Measurements from ENCODE around the gene TRIM44.

The TRIM44 gene, protein sequence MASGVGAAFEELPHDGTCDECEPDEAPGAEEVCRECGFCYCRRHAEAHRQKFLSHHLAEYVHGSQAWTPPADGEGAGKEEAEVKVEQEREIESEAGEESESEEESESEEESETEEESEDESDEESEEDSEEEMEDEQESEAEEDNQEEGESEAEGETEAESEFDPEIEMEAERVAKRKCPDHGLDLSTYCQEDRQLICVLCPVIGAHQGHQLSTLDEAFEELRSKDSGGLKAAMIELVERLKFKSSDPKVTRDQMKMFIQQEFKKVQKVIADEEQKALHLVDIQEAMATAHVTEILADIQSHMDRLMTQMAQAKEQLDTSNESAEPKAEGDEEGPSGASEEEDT

DNA sequence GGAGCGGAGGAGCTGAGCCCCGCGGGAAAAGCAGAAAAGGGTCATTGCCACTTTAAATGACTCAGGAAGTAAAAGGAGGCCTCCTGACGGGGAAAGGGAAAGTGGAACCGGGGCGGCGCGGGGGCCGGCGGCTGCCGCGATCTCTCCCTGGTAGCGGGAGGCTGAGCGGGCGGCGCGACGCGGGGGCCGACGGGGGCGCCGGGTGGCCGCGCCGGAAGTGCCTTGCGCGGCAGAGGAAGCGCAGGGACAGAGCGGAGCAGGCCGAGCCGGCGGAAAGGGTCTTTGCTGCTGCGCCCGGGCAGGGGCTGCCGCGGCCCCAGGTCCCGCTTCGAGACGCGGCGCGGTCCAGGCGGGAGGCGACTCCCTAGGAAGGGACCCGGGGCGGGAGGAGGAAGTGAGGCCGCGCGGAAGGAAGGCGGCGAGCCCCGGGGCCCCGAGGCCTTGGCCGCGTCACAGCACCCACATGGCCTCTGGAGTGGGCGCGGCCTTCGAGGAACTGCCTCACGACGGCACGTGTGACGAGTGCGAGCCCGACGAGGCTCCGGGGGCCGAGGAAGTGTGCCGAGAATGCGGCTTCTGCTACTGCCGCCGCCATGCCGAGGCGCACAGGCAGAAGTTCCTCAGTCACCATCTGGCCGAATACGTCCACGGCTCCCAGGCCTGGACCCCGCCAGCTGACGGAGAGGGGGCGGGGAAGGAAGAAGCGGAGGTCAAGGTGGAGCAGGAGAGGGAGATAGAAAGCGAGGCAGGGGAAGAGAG is at the start of gene TRIM44:
TRIM44 (plus strand) TSS at position 127 of the 759 bp plus-strand sequence; CDS start at position 464, 337 bp downstream.
- in situ Hi-C loops (cut with MboI; ENCODE audit: low sequenced_read_pairs), result no loop called here

GRCh38 chr11:35614939-35615569 is 47.5 kb upstream of the TRIM44 start:
- in situ Hi-C loops (cut with MboI; ENCODE audit: low sequenced_read_pairs), result loop anchor here (25.0 kb wide), 2 partner anchors 422 to 872 kb away; no protein-coding TSS in a partner anchor

- in situ Hi-C loops (cut with MboI; ENCODE audit: low sequenced_read_pairs), result loop anchor here (25.0 kb wide), 2 partner anchors 421 to 871 kb away; no protein-coding TSS in a partner anchor
These were observed 46.4 kb upstream of the TRIM44 start for GRCh38 chr11:35615921-35616900.

DNA sequence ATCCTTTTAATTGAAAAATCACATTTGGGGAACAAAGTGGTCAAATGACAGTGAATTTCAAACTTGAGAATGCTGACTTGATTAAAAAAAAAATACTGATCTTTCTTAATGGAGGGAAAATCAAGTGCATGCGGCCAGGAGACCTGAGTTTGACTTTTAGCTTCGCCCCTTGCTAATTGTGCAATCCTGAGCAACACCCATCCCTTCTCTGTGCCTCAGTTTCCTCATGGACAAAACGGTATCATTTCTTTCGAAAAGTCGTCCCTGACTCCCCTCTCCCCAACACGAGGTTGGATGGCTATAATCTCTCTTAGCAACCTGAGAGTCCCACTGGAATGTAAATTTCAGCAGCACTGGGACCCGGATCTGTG is 45.3 kb upstream of the TRIM44 start:
- in situ Hi-C loops (cut with MboI; ENCODE audit: low sequenced_read_pairs), result loop anchor here (25.0 kb wide), 2 partner anchors 420 to 870 kb away; no protein-coding TSS in a partner anchor

GRCh38 chr11:35617687-35618496 is 44.7 kb upstream of the TRIM44 start, which contains the start of gene FJX1:
FJX1 (plus strand) TSS chr11:35618460; CDS start chr11:35618637, 177 bp downstream.
- in situ Hi-C loops (cut with MboI; ENCODE audit: low sequenced_read_pairs), result loop anchor here (25.0 kb wide), 2 partner anchors 419 to 869 kb away; no protein-coding TSS in a partner anchor

DNA sequence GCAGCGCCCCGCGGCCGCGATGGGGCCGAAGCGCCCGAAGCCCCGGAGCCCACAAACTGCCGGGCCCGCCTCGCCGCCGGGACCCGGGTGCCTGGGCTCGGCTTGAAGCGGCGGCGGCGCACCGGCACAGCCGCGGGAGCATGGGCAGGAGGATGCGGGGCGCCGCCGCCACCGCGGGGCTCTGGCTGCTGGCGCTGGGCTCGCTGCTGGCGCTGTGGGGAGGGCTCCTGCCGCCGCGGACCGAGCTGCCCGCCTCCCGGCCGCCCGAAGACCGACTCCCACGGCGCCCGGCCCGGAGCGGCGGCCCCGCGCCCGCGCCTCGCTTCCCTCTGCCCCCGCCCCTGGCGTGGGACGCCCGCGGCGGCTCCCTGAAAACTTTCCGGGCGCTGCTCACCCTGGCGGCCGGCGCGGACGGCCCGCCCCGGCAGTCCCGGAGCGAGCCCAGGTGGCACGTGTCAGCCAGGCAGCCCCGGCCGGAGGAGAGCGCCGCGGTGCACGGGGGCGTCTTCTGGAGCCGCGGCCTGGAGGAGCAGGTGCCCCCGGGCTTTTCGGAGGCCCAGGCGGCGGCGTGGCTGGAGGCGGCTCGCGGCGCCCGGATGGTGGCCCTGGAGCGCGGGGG is 44.0 kb upstream of the TRIM44 start:
- in situ Hi-C loops (cut with MboI; ENCODE audit: low sequenced_read_pairs), result loop anchor here (25.0 kb wide), 2 partner anchors 419 to 869 kb away; no protein-coding TSS in a partner anchor

GRCh38 chr11:35619116-35619854 is 43.3 kb upstream of the TRIM44 start:
- in situ Hi-C loops (cut with MboI; ENCODE audit: low sequenced_read_pairs), result loop anchor here (25.0 kb wide), 2 partner anchors 418 to 868 kb away; no protein-coding TSS in a partner anchor

DNA sequence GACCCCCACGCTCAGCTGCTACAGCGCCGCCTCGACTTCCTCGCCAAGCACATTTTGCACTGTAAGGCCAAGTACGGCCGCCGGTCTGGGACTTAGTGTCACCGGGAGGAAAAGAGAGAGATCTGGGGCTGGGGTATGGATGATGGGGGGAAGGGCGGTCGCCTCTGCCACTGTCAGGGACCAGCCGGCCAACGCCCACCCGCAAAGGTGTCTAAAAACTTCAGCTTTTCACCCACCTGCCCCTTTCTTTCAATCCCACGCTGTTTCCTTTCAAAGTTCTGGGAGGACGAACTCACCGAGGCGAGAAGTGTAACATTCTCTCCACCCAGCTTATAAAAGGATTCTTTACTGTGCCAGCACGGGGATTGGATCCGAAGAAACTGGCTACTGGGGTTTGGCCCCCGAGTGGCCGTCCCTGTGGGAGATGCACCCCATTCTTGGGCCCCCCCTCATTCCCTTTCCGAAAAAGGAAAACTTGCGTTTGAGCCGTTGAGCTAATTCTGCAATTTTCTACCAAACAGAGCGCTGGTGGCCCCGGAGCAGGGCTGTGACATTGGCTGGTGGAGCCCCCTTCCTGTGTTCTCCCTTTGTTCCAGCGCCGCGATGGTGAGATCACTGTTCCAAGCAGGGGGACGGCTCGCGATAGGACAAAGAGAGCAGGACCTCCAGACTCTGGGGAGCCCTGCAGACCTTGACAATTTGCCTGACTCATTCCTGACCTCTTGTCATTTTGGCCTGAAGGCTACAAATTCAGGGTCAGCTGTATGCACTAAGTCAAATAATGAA is 42.5 kb upstream of the TRIM44 start:
- in situ Hi-C loops (cut with MboI; ENCODE audit: low sequenced_read_pairs), result loop anchor here (25.0 kb wide), 2 partner anchors 417 to 867 kb away; no protein-coding TSS in a partner anchor

- in situ Hi-C loops (cut with MboI; ENCODE audit: low sequenced_read_pairs), result loop anchor here (25.0 kb wide), 2 partner anchors 417 to 867 kb away; no protein-coding TSS in a partner anchor
These were observed 41.8 kb upstream of the TRIM44 start for GRCh38 chr11:35620795-35621194.

- in situ Hi-C loops (cut with MboI; ENCODE audit: low sequenced_read_pairs), result loop anchor here (25.0 kb wide), 2 partner anchors 416 to 866 kb away; no protein-coding TSS in a partner anchor
These were observed 41.0 kb upstream of the TRIM44 start for GRCh38 chr11:35621620-35622019.

GRCh38 chr11:35622070-35622469 is 40.5 kb upstream of the TRIM44 start:
- in situ Hi-C loops (cut with MboI; ENCODE audit: low sequenced_read_pairs), result loop anchor here (25.0 kb wide), 2 partner anchors 415 to 865 kb away; no protein-coding TSS in a partner anchor

DNA sequence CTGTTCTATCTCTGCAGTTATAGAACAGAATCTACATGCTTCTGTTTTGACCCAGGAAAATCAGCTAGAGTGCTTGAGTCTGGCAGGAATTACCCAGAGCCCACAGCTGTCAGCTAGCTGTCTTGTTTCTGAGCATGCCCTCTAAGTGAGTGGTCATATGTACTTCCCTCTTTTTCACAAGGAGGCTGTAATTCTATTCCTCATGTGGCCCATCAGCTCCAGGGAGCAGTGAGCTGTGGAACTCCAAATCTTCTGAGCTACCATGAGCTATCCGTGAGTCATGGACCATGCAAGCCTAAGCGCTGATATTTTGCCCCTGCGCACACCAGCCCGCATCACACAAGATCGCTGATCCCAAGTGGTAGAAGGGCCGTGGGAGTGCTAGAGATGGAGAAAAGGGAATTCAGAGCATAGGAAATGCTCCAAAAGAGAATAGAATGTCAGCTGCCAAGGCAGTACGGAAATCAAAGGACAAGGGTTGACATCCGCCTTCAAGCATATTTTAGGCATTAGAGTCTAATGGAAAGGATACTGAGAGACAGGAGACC is 38.9 kb upstream of the TRIM44 start:
- in situ Hi-C loops (cut with MboI; ENCODE audit: low sequenced_read_pairs), result loop anchor here (25.0 kb wide), 2 partner anchors 414 to 864 kb away; no protein-coding TSS in a partner anchor

GRCh38 chr11:35624316-35624715 is 38.3 kb upstream of the TRIM44 start:
- in situ Hi-C loops (cut with MboI; ENCODE audit: low sequenced_read_pairs), result loop anchor here (25.0 kb wide), 2 partner anchors 413 to 863 kb away; no protein-coding TSS in a partner anchor

GRCh38 chr11:35624781-35625180 is 37.8 kb upstream of the TRIM44 start:
- in situ Hi-C loops (cut with MboI; ENCODE audit: low sequenced_read_pairs), result loop anchor here (25.0 kb wide), 2 partner anchors 413 to 863 kb away; no protein-coding TSS in a partner anchor

GRCh38 chr11:35626501-35626900 is 36.1 kb upstream of the TRIM44 start:
- in situ Hi-C loops (cut with MboI; ENCODE audit: low sequenced_read_pairs), result no loop called here

DNA sequence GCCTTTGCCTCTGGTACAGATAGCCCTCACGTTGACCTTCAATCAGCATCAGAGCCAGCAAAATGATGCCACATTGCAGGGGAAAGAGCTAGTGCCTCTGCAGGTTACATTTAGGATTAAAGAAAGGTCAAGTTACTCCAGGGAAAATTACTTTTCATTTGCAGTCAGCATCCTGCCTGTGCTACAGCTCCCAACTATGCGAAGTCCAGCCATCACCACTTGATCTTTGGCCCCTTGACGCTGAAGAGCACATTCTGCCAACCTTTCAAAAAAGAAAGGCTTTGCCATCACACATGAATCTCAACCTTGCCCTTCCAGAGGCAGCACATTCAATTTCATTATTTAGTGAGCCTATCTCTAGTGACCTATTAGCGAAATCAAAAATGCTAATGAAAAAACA is 33.1 kb upstream of the TRIM44 start:
- in situ Hi-C loops (cut with MboI; ENCODE audit: low sequenced_read_pairs), result no loop called here

Data from HL-60/S4 (cell line).